Endothelial cell of umbilical vein (primary cell): ENCODE measurements around the gene GUK1. TPM values are rescaled to one million over a fixed set of nuclear protein-coding genes. Genes with fewer than 3 reads are reported as not detected.

ENCODE experiments used
- BruUV-seq: library from RNA; stranded (reverse); fragments of 400-500 nt; replicated peaks from 2 replicates; lab custom pipeline; 2021; lab: Mats Ljungman, UMichigan
- CTCF ChIA-PET: fragments of 300-600, 350-600 bp; sonication (Branson Sonifier 250); formaldehyde crosslinking; loops from one replicate; lab custom pipeline; 2021; ENCODE audit warnings: antibody characterized with exemption, inconsistent platforms; lab: Charles Lee
- POLR2A ChIA-PET: fragments of 300-600, 350-600 bp; sonication (Branson Sonifier 250); formaldehyde crosslinking; loops from one replicate; lab custom pipeline; 2021; ENCODE audit warnings: antibody characterized with exemption, inconsistent platforms; lab: Charles Lee
- DNase-seq: peaks from one replicate; pipeline ENCODE4 v3.0.0-alpha.2; 2011; ENCODE audit warnings: low read depth, low spot score
- FAIRE-seq: peaks from 2 replicates; lab custom pipeline; 2011; peaks lifted over from hg19 to GRCh38; lab: Jason Lieb, UNC
- H2AFZ ChIP-seq: 2 replicates; pipeline ENCODE4 v1.6.0; 2012; ENCODE audit warnings: low read depth, low read length, control low read depth, inconsistent platforms
- H3K27ac ChIP-seq: 2 replicates; pipeline ENCODE4 v1.5.1; 2011; ENCODE audit warnings: low read depth, mild to moderate bottlenecking, control low read depth, low read length, moderate library complexity; ENCODE audit not compliant: insufficient read depth
- H3K27me3 ChIP-seq, 2 experiments: 2 replicates each; pipeline versions ENCODE4 v1.6.0 to v1.6.1; 2011; ENCODE audit warnings: low read length in 2 of 2, mixed read lengths in 1 of 2; ENCODE audit not compliant: control insufficient read depth in 2 of 2, insufficient read depth in 2 of 2
- H3K36me3 ChIP-seq, 2 experiments: 2 replicates in 1 of 2; 3 replicates in 1 of 2; pipeline ENCODE4 v1.5.1; 2011; ENCODE audit warnings: low read length in 2 of 2, mild to moderate bottlenecking in 1 of 2, moderate library complexity in 1 of 2; ENCODE audit not compliant: control insufficient read depth in 2 of 2, insufficient read depth in 2 of 2; ENCODE audit errors: extremely low read depth in 1 of 2
- H3K4me1 ChIP-seq: 3 replicates; pipeline ENCODE4 v1.5.1; 2011; ENCODE audit warnings: mild to moderate bottlenecking, low read length; ENCODE audit not compliant: control insufficient read depth, insufficient read depth; ENCODE audit errors: extremely low read depth
- H3K4me2 ChIP-seq: 2 replicates; pipeline ENCODE4 v1.6.1; 2011; ENCODE audit warnings: low read length, control low read depth, mixed read lengths; ENCODE audit not compliant: insufficient read depth
- H3K4me3 ChIP-seq, 3 experiments: fragments of 200-600 bp in 1 of 3; sonication (generic), shearing (Covaris generic) in 1 of 3; replicated peaks in 1 of 3; 2 replicates each; pipeline ENCODE4 v1.5.1; 2011 to 2016; ENCODE audit warnings: control low read depth in 3 of 3, low read length in 3 of 3, mild to moderate bottlenecking in 2 of 3, inconsistent platforms in 1 of 3, low read depth in 1 of 3, moderate library complexity in 1 of 3; ENCODE audit not compliant: insufficient read depth in 1 of 3
- H3K79me2 ChIP-seq: 2 replicates; pipeline ENCODE4 v1.6.0; 2012; ENCODE audit warnings: low read length, inconsistent platforms; ENCODE audit not compliant: control insufficient read depth, insufficient read depth
- H3K9ac ChIP-seq: replicated peaks from 2 replicates; pipeline ENCODE3; 2011; ENCODE audit warnings: low read length, control low read depth; ENCODE audit not compliant: insufficient read depth; ENCODE audit errors: extremely low read depth
- H3K9me1 ChIP-seq: replicated peaks from 3 replicates; pipeline ENCODE4 v1.6.0; 2011; ENCODE audit warnings: mild to moderate bottlenecking, low read length; ENCODE audit not compliant: control insufficient read depth, insufficient read depth; ENCODE audit errors: extremely low read depth
- H3K9me3 ChIP-seq: replicated peaks from 2 replicates; pipeline ENCODE4 v1.5.1; 2012; ENCODE audit warnings: low read length, inconsistent platforms; ENCODE audit not compliant: control insufficient read depth, insufficient read depth
- H4K20me1 ChIP-seq: replicated peaks from 2 replicates; pipeline ENCODE3; 2011; ENCODE audit warnings: mild to moderate bottlenecking, low read length; ENCODE audit not compliant: control insufficient read depth, insufficient read depth; ENCODE audit errors: extremely low read depth
- EZH2 ChIP-seq: IDR thresholded peaks from 2 replicates; pipeline ENCODE4 v1.6.1; 2012; ENCODE audit warnings: borderline replicate concordance, low read depth, mild to moderate bottlenecking, moderate library complexity, low read length, inconsistent platforms; ENCODE audit not compliant: severe bottlenecking
- FOS ChIP-seq: IDR thresholded peaks from 2 replicates; pipeline ENCODE4 v1.6.1; 2011; ENCODE audit warnings: mild to moderate bottlenecking, low read length, moderate library complexity, borderline replicate concordance; ENCODE audit not compliant: insufficient read depth
- GATA2 ChIP-seq: IDR thresholded peaks from 2 replicates; pipeline ENCODE4 v1.7.0; 2011; ENCODE audit warnings: low read depth, mild to moderate bottlenecking, moderate library complexity, mixed read lengths, low read length; ENCODE audit not compliant: insufficient read length, insufficient read depth
- JUN ChIP-seq: IDR thresholded peaks from 2 replicates; pipeline ENCODE4 v1.6.1; 2011; ENCODE audit warnings: borderline replicate concordance, low read depth; ENCODE audit not compliant: insufficient read length, insufficient read depth
- MYC ChIP-seq: IDR thresholded peaks from one replicate; pipeline ENCODE4 v1.6.1; 2011; ENCODE audit warnings: mild to moderate bottlenecking, low read depth, low read length
- POLR2A ChIP-seq: IDR thresholded peaks from 2 replicates; pipeline ENCODE4 v1.6.1; 2012; ENCODE audit warnings: low read depth, mild to moderate bottlenecking, control low read depth, low read length
- POLR2AphosphoS5 ChIP-seq: IDR thresholded peaks from 2 replicates; pipeline ENCODE4 v1.6.1; 2012; ENCODE audit warnings: low read depth, mild to moderate bottlenecking, control low read depth, low read length, moderate library complexity; ENCODE audit not compliant: insufficient read depth
- dilution Hi-C: fragments of 300-500 bp; cut with MboI; formaldehyde crosslinking; loops from one replicate; pipeline ENCODE4 v1.15.0; 2019; ENCODE audit warnings: low sequenced_read_pairs; ENCODE audit not compliant: extremely low pct_ligation_motif_present
- intact Hi-C: fragments of 100-400 bp; cut with micrococcal nuclease; formaldehyde crosslinking; loops from one replicate; pipeline ENCODE4 v1.10.0; 2022
- polyA plus RNA-seq, 4 experiments: library from polyadenylated mRNA; depleted of rRNA in 3 of 4; stranded (reverse) in 3 of 4; unstranded in 1 of 4; fragments of >200 nt; gene quantifications; 2 replicates each; pipeline versions ENCODE4 v1.2.1 to v1.2.3, GENCODE V29; 2011 to 2012; ENCODE audit warnings: missing spikeins in 1 of 4
- total RNA-seq: library from RNA; stranded (reverse); gene quantifications from 2 replicates; pipeline ENCODE4 v1.2.3, GENCODE V29; 2021
- TF ChIP-seq, protein P1 (sequence below): IDR thresholded peaks from 2 replicates; pipeline ENCODE4 v1.6.1; 2011; ENCODE audit not compliant: insufficient read depth, insufficient read length
- TF ChIP-seq, protein P2 (sequence below), 2 donors: IDR thresholded peaks; 1 replicate in 1 of 2; 2 replicates in 1 of 2; pipeline ENCODE4 v1.5.1; 2011; ENCODE audit warnings: low read length in 2 of 2, mild to moderate bottlenecking in 2 of 2, moderate library complexity in 2 of 2, control low read depth in 1 of 2, inconsistent platforms in 1 of 2, low read depth in 1 of 2; ENCODE audit not compliant: insufficient read depth in 1 of 2; ENCODE audit errors: extremely low read depth in 1 of 2

The GUK1 gene
- total and polyA plus RNA-seq, 2 donors (not counting 3 experiments of a cell fraction or from before 2014, with no cell fraction given), result 239 to 742 TPM

- no peak overlapping the region for H3K9ac ChIP-seq
- no peak overlapping the region for H3K4me2 ChIP-seq
- CTCF ChIA-PET, result no interaction called here
- H3K9me1 ChIP-seq, result no peaks in the 10 kb centered on the region
- TF ChIP-seq GATA2 (no peak), JUN (no peak), FOS (no peak), POLR2AphosphoS5 (no peak), POLR2A (no peak), MYC (no peak), EZH2 (no peak)
- TF ChIP-seq, protein P1, sequence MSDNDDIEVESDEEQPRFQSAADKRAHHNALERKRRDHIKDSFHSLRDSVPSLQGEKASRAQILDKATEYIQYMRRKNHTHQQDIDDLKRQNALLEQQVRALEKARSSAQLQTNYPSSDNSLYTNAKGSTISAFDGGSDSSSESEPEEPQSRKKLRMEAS, result no peak
- TF ChIP-seq, protein P2, sequence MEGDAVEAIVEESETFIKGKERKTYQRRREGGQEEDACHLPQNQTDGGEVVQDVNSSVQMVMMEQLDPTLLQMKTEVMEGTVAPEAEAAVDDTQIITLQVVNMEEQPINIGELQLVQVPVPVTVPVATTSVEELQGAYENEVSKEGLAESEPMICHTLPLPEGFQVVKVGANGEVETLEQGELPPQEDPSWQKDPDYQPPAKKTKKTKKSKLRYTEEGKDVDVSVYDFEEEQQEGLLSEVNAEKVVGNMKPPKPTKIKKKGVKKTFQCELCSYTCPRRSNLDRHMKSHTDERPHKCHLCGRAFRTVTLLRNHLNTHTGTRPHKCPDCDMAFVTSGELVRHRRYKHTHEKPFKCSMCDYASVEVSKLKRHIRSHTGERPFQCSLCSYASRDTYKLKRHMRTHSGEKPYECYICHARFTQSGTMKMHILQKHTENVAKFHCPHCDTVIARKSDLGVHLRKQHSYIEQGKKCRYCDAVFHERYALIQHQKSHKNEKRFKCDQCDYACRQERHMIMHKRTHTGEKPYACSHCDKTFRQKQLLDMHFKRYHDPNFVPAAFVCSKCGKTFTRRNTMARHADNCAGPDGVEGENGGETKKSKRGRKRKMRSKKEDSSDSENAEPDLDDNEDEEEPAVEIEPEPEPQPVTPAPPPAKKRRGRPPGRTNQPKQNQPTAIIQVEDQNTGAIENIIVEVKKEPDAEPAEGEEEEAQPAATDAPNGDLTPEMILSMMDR (IDR thresholded peaks at IDR 0.05; ENCODE audit: extremely low read depth in 1 of 2, insufficient read depth in 1 of 2, low read depth in 1 of 2, low read length in 2 of 2), result no peak
- H3K79me2 ChIP-seq, result no peaks in the 10 kb centered on the region
- no peak overlapping the region for H2AFZ ChIP-seq
- POLR2A ChIA-PET, result no interaction called here
- no TSS peak for BruUV-seq
- no peaks in the 10 kb centered on the region for H4K20me1 ChIP-seq
- H3K9me3 ChIP-seq, result no peaks in the 10 kb centered on the region
- dilution Hi-C loops, result no loop called here
- no peaks in the 10 kb centered on the region for H3K4me1 ChIP-seq
- intact Hi-C loops, result no loop called here
- H3K4me3 ChIP-seq, result no peak overlapping the region
- FAIRE-seq, result no peak
- H3K27ac ChIP-seq, result no peak overlapping the region
- no peaks in the 10 kb centered on the region for H3K36me3 ChIP-seq
- DNase-seq, result no peak
- no peaks in the 10 kb centered on the region for H3K27me3 ChIP-seq
Observed at GRCh38 chr1:228194921-228195812, 55.1 kb downstream of the GUK1 start.
